HG03457 (cell line): Measurements from ENCODE around the gene SLC39A11.
A peak's percentile ranks its signal among the peaks of the same experiment; 100 is the strongest.
"Not testable (repeated sequence)": the region's sequence is repeated elsewhere in the genome, so short reads cannot be mapped to it uniquely, and the experiment has no call there.

Source experiments
- ATAC-seq: cut with Tn5 transposase; IDR thresholded peaks from one replicate; pipeline ENCODE4 v1.9.1; 2021; ENCODE audit warnings: moderate number of reproducible peaks; ENCODE audit not compliant: unreplicated experiment

Gene SLC39A11

GRCh38 chr17:73013816-73014663, 78.4 kb downstream of the SLC39A11 start:
- no peak for ATAC-seq

DNA sequence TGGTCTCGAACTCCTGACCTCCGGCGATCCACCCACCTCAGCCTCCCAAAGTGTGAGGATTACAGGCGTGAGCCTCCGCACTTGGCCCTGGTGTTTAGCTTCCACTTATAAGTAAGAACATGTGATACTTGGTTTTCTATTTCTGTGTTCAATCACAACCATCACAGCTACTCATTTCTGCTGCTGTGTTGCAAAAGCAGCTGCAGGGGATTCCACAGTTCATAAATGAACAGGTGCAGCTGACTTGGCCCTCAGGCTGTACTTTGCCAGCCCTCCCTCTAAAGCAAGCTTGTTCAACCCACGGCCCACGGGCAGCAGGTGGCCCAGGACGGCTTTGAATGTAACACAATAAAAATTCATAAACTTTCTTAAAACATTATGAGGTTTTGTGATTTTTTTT, 79.2 kb downstream of the SLC39A11 start:
- ATAC-seq, result no peak

GRCh38 chr17:73011016-73011486, 81.4 kb downstream of the SLC39A11 start:
- ATAC-seq, result no peak

DNA sequence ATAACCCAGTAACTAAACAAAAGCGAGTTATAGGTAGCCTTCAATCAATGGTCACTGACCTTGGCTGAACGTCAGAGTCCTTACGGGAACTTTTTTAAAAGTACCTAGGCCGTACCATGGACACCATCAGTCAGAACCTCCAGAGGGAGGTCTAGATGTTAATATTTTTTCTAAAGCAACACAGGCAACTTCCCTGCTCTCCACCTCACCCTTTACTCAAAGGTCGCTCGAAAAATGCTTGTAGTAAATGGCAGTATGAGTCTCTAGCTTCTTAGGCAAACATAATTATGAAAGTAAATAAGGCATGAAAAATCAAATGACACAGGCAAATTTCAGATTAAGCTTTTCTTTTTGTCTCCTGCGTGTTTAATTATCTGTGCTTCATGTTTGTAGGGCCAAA, 82.1 kb downstream of the SLC39A11 start:
- no peak for ATAC-seq

DNA sequence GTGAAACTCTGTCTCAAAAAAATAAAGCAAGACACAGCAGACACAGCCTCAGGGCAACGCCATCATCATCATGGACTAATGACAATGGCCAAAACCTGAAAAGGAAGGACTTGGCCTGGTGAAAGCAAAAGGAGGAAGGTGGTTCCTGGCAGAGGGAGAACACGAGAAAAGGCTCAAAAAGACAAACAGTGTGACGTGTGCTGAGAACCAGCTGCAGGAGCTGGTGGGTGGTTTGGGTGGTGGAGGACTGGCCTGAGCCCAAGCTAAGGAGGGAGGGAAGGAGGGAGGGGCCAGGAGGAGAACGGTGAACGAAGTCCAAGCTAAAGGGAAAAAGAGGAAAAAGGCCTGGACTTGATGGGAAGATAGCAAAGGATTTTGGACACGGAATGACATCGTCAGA, 85.1 kb downstream of the SLC39A11 start:
- no peak for ATAC-seq

GRCh38 chr17:73005360-73005759, 87.1 kb downstream of the SLC39A11 start:
- ATAC-seq, result no peak

DNA sequence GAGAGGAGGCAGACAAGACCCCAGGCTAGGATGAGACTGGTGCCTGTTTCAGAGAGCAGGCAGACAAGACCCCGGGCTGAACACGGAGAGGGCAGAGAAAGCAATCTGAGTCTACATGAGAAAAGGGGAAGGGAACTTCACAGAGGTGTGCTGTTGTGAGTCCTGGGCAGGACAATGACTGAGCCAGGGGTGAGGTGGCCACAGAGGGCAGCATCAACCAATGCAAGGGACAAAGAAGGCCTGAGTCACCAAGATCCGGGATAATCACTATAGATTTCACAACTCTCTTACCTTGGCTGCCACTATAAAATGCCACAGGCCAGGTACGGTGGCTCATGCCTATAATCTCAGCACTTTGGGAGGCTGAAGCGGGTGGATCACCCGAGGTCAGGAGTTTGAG, 89.0 kb downstream of the SLC39A11 start:
- ATAC-seq, result no peak

DNA sequence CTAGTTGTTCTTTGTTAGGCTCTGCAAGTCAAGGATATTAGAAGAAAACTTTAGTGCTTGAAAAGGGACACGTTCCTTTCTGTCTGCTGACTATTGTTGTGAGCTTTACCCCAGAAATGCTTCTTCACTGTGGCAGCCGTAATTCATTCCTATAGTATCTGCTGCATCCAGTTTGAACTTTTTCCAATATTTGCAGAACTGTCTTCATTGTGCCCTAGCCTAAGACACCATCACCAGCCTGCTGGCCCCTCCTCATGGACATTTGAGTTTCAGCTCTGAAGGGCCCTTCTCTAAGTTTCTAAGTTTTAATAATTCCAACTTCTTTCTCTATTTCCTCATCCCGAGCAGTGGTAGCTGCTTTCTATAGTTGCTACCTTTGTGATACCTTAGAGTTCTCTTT, 91.7 kb downstream of the SLC39A11 start:
- ATAC-seq, result no peak

DNA sequence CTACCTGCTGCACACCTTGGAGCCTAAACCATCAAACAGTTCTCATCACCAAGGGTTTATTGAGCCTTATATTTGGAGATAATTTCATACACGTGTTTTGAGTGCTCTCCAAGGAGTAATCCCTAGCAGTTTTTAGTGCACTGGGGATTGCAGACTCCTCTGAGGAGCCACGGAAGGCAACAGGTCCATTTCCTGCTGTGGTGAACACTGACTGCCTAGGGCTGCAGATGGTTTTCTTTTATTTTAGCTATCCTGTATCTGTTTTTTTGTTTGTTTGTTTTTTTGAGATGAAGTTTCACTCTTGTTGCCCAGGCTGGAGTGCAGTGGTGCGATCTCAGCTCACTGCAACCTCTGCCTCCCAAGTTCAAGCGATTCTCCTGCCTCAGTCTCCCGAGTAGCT, 93.0 kb downstream of the SLC39A11 start:
- not testable (repeated sequence) for ATAC-seq

GRCh38 chr17:72998343-72998742, 94.1 kb downstream of the SLC39A11 start:
- no peak for ATAC-seq

DNA sequence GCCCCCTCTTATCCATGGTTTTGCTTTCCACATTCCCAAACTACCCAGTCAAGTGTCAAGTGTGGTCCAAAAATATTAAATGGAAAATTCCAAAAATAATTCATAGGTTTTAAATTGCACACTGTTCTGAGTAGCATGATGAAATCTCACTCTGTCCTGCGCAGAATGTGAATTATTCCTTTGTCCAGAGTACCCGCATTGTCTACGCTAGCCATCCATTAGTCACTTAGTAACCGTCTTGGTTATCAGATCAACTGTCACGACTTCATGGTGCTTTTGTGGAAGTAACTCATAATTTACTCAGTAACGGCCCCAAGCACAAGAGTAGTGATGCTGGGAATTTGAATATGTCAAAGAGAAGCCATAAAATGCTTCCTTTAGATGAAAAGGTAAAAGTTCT, 94.9 kb downstream of the SLC39A11 start:
- no peak for ATAC-seq

- no peak for ATAC-seq
Observed at GRCh38 chr17:72996791-72997190, 95.7 kb downstream of the SLC39A11 start.

GRCh38 chr17:72995008-72995656, 97.4 kb downstream of the SLC39A11 start:
- no peak for ATAC-seq

DNA sequence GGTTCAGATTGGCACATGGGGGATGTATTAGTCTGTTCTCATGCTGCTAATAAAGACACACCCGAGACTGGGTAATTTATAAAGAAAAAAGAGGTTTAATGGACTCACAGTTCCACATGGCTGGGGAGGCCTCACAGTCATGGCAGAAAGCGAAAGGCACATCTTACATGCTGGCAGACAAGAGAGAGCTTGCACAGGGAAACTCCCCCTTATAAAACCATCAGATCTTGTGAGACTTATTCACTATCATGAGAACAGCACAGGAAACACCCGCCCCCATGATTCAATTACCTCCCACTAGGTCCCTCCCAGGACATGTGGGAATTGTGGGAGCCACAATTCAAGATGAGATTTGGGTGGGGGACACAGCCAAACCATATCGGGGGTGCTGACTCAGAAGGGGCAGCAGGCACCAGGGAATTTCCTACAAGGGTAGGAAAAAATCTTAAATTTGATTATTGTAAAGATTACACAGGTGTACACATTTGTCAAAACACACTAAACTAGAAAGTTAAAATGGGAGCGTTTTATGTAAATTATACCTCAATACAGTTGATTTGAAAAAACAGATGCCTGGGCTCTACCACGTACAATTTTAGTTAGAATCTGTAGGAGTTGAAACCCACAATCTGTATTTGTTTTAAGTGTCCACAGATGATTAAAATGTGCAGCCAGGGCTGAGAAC, 99.6 kb downstream of the SLC39A11 start:
- not testable (repeated sequence) for ATAC-seq

- ATAC-seq, result no peak
Observed at GRCh38 chr17:72991651-72992050, 100.8 kb downstream of the SLC39A11 start.

- no peak for ATAC-seq
Observed at GRCh38 chr17:72989074-72989610, 103.3 kb downstream of the SLC39A11 start.

GRCh38 chr17:72988451-72988850, 104.0 kb downstream of the SLC39A11 start:
- ATAC-seq, result no peak

GRCh38 chr17:72987166-72987565, 105.3 kb downstream of the SLC39A11 start:
- ATAC-seq, result no peak

GRCh38 chr17:72985882-72986720, 106.4 kb downstream of the SLC39A11 start:
- peak; percentile 79 for ATAC-seq

GRCh38 chr17:72984926-72985325, 107.6 kb downstream of the SLC39A11 start:
- no peak for ATAC-seq
